ENCODE measurements around the gene ASCL5. TPM values are rescaled to one million over a fixed set of nuclear protein-coding genes. Genes with fewer than 3 reads are reported as not detected.
A peak's percentile ranks its signal among the peaks of the same experiment; 100 is the strongest.

Gene ASCL5
- total and polyA plus RNA-seq, 5 experiments from 2014 or later: 0.08 to 0.27 TPM; not detected in 3

DNA sequence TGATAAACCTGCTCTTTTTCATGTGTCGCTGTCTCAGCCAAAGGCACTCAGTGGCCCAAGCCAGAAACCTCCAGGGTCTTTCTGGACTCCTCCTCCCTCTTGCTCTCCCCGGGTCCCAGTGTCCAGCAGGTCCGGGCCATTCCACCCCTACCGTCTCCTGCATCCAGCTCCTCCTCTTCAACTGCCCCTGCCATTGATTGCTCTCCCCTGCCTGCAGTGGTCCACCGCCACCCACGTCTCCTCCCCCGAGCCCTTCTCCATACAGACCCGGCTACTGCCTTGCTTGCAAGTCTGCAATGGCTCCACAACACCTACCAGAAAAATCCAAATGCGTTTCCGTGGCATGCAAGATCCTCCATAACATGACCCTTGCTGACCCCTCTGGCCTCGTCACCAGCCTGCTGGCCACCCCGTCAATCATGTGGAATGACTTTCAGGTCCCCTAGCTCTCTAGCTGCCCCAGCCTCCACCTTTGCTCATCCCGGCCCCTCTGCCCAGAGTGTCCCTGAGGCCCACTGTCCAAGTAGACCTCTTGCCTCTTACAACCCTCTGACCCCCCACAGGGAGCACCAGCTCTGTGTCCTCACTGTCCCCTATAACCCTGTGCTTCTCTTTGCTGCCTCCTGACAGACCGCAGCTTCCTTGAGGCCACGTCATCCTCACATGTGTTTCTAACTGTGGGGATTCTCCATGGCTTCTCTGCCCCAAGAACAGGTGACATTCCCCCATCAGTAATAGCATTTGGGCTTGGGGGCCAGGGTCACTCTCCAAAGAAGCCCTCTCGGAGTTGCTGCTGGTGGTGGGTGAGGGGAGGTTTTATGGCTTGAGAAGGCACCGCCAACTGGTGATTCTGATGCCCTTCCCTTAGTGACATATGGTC lies 29.8 kb downstream of the ASCL5 start:
- POLR2A ChIA-PET: no interaction called here
- ATAC-seq: no peak
- peaks cover 1 to 16% (median 6%) of the 10 kb centered on the region in 5 donors for H3K27me3 Mint-ChIP-seq

DNA sequence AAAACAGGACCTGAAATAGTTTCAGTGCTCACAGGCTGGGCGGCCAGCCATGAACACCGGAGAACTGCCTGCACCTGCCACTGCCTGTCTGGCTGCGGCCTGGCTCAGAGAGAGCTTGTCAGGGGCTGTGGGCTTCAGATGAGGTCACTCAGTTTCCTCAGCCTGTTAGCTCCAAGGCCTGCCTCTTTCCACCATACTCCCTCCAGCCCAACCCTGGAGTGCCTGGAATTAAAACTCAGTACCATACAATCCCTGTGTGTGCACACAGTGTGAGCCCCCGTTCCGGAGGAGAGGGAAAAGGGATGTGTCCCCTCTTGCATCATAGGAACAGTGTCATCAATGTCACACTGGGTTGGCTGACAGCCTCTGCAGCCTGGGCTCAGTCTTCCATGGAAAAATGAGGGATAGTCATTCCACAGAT lies 30.9 kb downstream of the ASCL5 start:
- DNase-seq (no peak), ATAC-seq (no peak)
- POLR2A ChIA-PET: no interaction called here
- Mint-ChIP-seq H3K4me3 (no peak overlapping the region), H3K27ac (no peak overlapping the region), H3K9me3 (no peaks in the 10 kb centered on the region), H3K36me3 (no peaks in the 10 kb centered on the region), H3K27me3 (peaks cover 1 to 16% (median 6%) of the 10 kb centered on the region in 5 donors), H3K4me1 (peaks cover 0 to 3% (median 0%) of the 10 kb centered on the region in 4 donors)

More for the DNA sequence above, 29.8 kb downstream of the ASCL5 start:
- H3K9me3 Mint-ChIP-seq: no peaks in the 10 kb centered on the region
- H3K4me3 Mint-ChIP-seq: no peak overlapping the region
- peak overlapping the region in 1 of 10 donors; percentile 15 for H3K27ac Mint-ChIP-seq
- no peak for DNase-seq
- H3K4me1 Mint-ChIP-seq: peaks cover 0 to 3% (median 0%) of the 10 kb centered on the region in 4 donors
- no peaks in the 10 kb centered on the region for H3K36me3 Mint-ChIP-seq

DNA sequence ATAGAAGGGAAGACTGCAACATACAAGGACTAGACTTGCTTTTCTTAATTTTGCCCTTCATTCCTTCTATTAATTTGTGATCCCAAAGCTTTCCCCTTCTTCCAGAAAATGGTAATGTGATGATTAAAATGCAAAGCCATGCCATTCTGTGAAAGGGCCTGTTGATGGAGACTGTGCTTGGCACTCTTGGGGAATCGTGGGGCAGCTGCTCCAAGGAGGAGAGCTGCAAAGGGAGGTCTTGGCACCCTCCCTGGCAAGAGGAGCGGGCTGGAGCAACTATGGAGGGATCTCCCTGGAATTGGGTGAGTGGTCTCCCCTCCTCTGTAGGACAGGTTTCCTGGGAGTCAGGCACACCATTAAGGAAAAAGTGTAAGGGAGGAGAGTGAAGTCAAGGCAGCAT lies 31.4 kb downstream of the ASCL5 start:
- peaks cover 1 to 16% (median 6%) of the 10 kb centered on the region in 5 donors for H3K27me3 Mint-ChIP-seq
- H3K27ac Mint-ChIP-seq: no peak overlapping the region
- DNase-seq (no peak), ATAC-seq (no peak)
- POLR2A ChIA-PET: no interaction called here
- peaks cover 0 to 3% (median 0%) of the 10 kb centered on the region in 4 donors for H3K4me1 Mint-ChIP-seq
- no peak overlapping the region for H3K4me3 Mint-ChIP-seq
- no peaks in the 10 kb centered on the region for H3K36me3 Mint-ChIP-seq
- H3K9me3 Mint-ChIP-seq: no peaks in the 10 kb centered on the region

- DNase-seq: no peak
- no peak overlapping the region for H3K27ac Mint-ChIP-seq
- peaks cover 3 to 16% (median 6%) of the 10 kb centered on the region in 5 donors for H3K27me3 Mint-ChIP-seq
- H3K9me3 Mint-ChIP-seq: no peaks in the 10 kb centered on the region
- H3K4me1 Mint-ChIP-seq: peaks cover 0 to 3% (median 0%) of the 10 kb centered on the region in 4 donors
- POLR2A ChIA-PET: no interaction called here
- ATAC-seq: no peak
- no peaks in the 10 kb centered on the region for H3K36me3 Mint-ChIP-seq
- H3K4me3 Mint-ChIP-seq: no peak overlapping the region
These were observed 32.2 kb downstream of the ASCL5 start for GRCh38 chr1:201094832-201095231.

- POLR2A ChIA-PET: no interaction called here
- Mint-ChIP-seq H3K4me1 (peaks cover 0 to 3% (median 0%) of the 10 kb centered on the region in 4 donors), H3K27me3 (peaks cover 4 to 16% (median 8%) of the 10 kb centered on the region in 5 donors), H3K27ac (no peak overlapping the region), H3K36me3 (no peaks in the 10 kb centered on the region), H3K4me3 (no peak overlapping the region), H3K9me3 (no peaks in the 10 kb centered on the region)
- DNase-seq (no peak), ATAC-seq (no peak)
These were observed 33.0 kb downstream of the ASCL5 start for GRCh38 chr1:201093962-201094361.

- Mint-ChIP-seq H3K27me3 (peaks cover 5 to 16% (median 8%) of the 10 kb centered on the region in 5 donors), H3K9me3 (no peaks in the 10 kb centered on the region), H3K27ac (no peak overlapping the region), H3K36me3 (no peaks in the 10 kb centered on the region), H3K4me1 (peaks cover 0 to 3% (median 0%) of the 10 kb centered on the region in 4 donors), H3K4me3 (no peak overlapping the region)
- ATAC-seq (no peak), DNase-seq (no peak)
- POLR2A ChIA-PET: no interaction called here
These were observed 33.4 kb downstream of the ASCL5 start for GRCh38 chr1:201093561-201093960.

- H3K27me3 Mint-ChIP-seq: peaks cover 9 to 19% (median 12%) of the 10 kb centered on the region in 5 donors
- no peaks in the 10 kb centered on the region for H3K36me3 Mint-ChIP-seq
- H3K4me3 Mint-ChIP-seq: no peak overlapping the region
- H3K9me3 Mint-ChIP-seq: no peaks in the 10 kb centered on the region
- DNase-seq (no peak), ATAC-seq (no peak)
- peaks cover 0 to 2% (median 0%) of the 10 kb centered on the region in 4 donors for H3K4me1 Mint-ChIP-seq
- POLR2A ChIA-PET: no interaction called here
- H3K27ac Mint-ChIP-seq: no peak overlapping the region
These were observed 34.2 kb downstream of the ASCL5 start for GRCh38 chr1:201092738-201093137.

- no peak overlapping the region for H3K4me3 Mint-ChIP-seq
- H3K4me1 Mint-ChIP-seq: no peaks in the 10 kb centered on the region
- peaks cover 5 to 16% (median 8%) of the 10 kb centered on the region in 5 donors for H3K27me3 Mint-ChIP-seq
- POLR2A ChIA-PET: no interaction called here
- H3K9me3 Mint-ChIP-seq: no peaks in the 10 kb centered on the region
- no peaks in the 10 kb centered on the region for H3K36me3 Mint-ChIP-seq
- ATAC-seq (no peak), DNase-seq (no peak)
- H3K27ac Mint-ChIP-seq: no peak overlapping the region
These were observed 35.7 kb downstream of the ASCL5 start for GRCh38 chr1:201091256-201091655.

DNA sequence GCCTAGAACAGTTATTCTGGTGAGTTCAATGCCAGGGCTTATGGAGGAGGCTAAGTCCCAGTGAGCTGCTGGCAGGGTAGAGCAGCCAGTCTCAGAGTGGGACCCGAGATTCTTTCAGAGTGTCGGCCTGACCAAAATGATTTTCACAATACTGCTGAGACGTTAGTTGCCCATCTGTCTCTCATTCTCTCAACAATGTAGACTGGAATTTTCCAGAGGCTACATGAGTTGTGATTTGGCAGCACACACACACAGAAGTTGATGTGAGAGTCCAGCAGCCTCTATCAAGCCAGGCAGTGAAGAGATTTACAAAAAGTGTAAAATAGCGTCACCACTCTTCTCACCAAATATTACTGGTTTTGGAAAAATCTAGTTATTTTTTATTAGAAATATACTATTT lies 36.4 kb downstream of the ASCL5 start:
- DNase-seq: no peak
- POLR2A ChIA-PET: no interaction called here
- Mint-ChIP-seq H3K9me3 (no peaks in the 10 kb centered on the region), H3K36me3 (no peaks in the 10 kb centered on the region), H3K27ac (no peak overlapping the region), H3K27me3 (peaks cover 5 to 16% (median 8%) of the 10 kb centered on the region in 5 donors), H3K4me3 (no peak overlapping the region), H3K4me1 (no peaks in the 10 kb centered on the region)
- ATAC-seq: no peak

- H3K27me3 Mint-ChIP-seq: peaks cover 8 to 16% (median 9%) of the 10 kb centered on the region in 5 donors
- ATAC-seq: no peak
- H3K4me3 Mint-ChIP-seq: no peak overlapping the region
- no peaks in the 10 kb centered on the region for H3K4me1 Mint-ChIP-seq
- no peaks in the 10 kb centered on the region for H3K36me3 Mint-ChIP-seq
- POLR2A ChIA-PET: no interaction called here
- no peak for DNase-seq
- H3K27ac Mint-ChIP-seq: no peak overlapping the region
- H3K9me3 Mint-ChIP-seq: no peaks in the 10 kb centered on the region
These were observed 37.4 kb downstream of the ASCL5 start for GRCh38 chr1:201089596-201089995.

DNA sequence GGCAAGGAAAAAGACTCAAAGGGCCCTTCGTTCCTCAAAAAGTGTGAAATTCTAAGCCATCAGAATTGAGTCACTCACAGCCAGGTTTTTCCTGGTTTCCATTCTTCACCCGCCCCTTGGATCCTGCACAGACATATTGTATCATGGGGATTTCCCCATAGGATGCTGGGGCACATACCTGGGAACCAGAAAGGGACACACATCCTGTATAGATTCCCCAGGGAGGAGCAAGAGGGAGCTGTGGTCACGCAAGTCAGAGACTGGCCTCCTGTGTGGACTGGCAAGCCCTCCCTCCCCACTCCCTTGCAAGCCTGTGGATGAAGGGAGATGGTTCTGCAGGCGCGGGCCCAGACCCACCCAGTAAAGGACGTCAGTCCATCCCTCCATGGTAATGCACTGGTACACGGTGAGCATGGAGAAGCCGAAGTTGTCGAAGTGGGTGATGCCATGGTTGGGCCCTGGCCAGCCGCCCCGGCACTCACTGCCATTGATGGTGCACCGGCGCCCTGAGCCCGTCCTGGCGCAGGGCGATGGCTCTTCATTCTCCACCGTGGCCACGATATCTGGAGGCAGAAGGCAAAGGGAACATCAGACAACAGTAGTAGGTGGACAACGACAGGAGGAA lies 38.0 kb downstream of the ASCL5 start:
- no peak overlapping the region for H3K4me3 Mint-ChIP-seq
- H3K9me3 Mint-ChIP-seq: no peaks in the 10 kb centered on the region
- peak overlapping the region in 1 of 10 donors; percentile 54 for H3K27ac Mint-ChIP-seq
- POLR2A ChIA-PET: no interaction called here
- no peaks in the 10 kb centered on the region for H3K36me3 Mint-ChIP-seq
- no peak for DNase-seq
- peaks cover 8 to 16% (median 9%) of the 10 kb centered on the region in 5 donors for H3K27me3 Mint-ChIP-seq
- no peaks in the 10 kb centered on the region for H3K4me1 Mint-ChIP-seq
- no peak for ATAC-seq

GRCh38 chr1:201088395-201088794 lies 38.6 kb downstream of the ASCL5 start:
- Mint-ChIP-seq H3K27me3 (peaks cover 8 to 16% (median 9%) of the 10 kb centered on the region in 5 donors), H3K36me3 (no peaks in the 10 kb centered on the region), H3K9me3 (no peaks in the 10 kb centered on the region), H3K4me3 (no peak overlapping the region), H3K4me1 (no peaks in the 10 kb centered on the region), H3K27ac (no peak overlapping the region)
- POLR2A ChIA-PET: no interaction called here
- no peak for ATAC-seq
- DNase-seq: no peak
